H9 (cell line): Measurements from ENCODE around the gene STAT2. TPM values are rescaled to one million over a fixed set of nuclear protein-coding genes. Genes with fewer than 3 reads are reported as not detected.
A peak's percentile ranks its signal among the peaks of the same experiment; 100 is the strongest.

ENCODE experiments used
- DNase-seq: peaks from one replicate; pipeline ENCODE4 v3.0.0-alpha.2; 2017
- H2AFZ ChIP-seq: one replicate; pipeline ENCODE4 v1.6.1; 2013; ENCODE audit warnings: mild to moderate bottlenecking, low read length, control low read depth, moderate library complexity
- H2AK5ac ChIP-seq: 2 replicates; pipeline ENCODE4 v1.6.1; 2013; ENCODE audit warnings: low read length, control low read depth, mixed read lengths; ENCODE audit not compliant: insufficient read length
- H2BK120ac ChIP-seq: one replicate; pipeline ENCODE4 v1.6.1; 2013; ENCODE audit warnings: low read depth, mild to moderate bottlenecking, low read length, control low read depth, inconsistent platforms; ENCODE audit not compliant: poor library complexity, severe bottlenecking
- H2BK12ac ChIP-seq: 2 replicates; pipeline ENCODE4 v1.6.1; 2013; ENCODE audit warnings: low read length, control low read depth, mixed read lengths, low read depth; ENCODE audit not compliant: insufficient read length
- H2BK15ac ChIP-seq: 2 replicates; pipeline ENCODE4 v1.6.1; 2013; ENCODE audit warnings: low read depth, low read length, control low read depth
- H2BK20ac ChIP-seq: one replicate; pipeline ENCODE4 v1.6.1; 2013; ENCODE audit warnings: low read depth, mild to moderate bottlenecking, low read length, control low read depth, inconsistent platforms; ENCODE audit not compliant: poor library complexity, severe bottlenecking
- H2BK5ac ChIP-seq: 2 replicates; pipeline ENCODE4 v1.6.1; 2013; ENCODE audit warnings: low read length, control low read depth, mixed read lengths; ENCODE audit not compliant: insufficient read length
- H3K14ac ChIP-seq: 2 replicates; pipeline ENCODE4 v1.6.1; 2013; ENCODE audit warnings: low read length, control low read depth; ENCODE audit not compliant: insufficient read depth
- H3K18ac ChIP-seq: 2 replicates; pipeline ENCODE4 v1.6.1; 2013; ENCODE audit warnings: low read depth, mild to moderate bottlenecking, mixed read lengths, low read length, control low read depth; ENCODE audit not compliant: insufficient read length
- H3K23ac ChIP-seq: 2 replicates; pipeline ENCODE4 v1.6.1; 2013; ENCODE audit warnings: low read length, control low read depth, mixed read lengths, low read depth; ENCODE audit not compliant: insufficient read length
- H3K23me2 ChIP-seq: 2 replicates; pipeline ENCODE4 v1.6.1; 2013; ENCODE audit warnings: low read depth, mild to moderate bottlenecking, mixed read lengths, low read length, control low read depth; ENCODE audit not compliant: insufficient read length, poor library complexity, severe bottlenecking
- H3K27ac ChIP-seq: 2 replicates; pipeline ENCODE4 v1.5.1; 2013; ENCODE audit warnings: low read length, control low read depth, mixed read lengths, low read depth; ENCODE audit not compliant: insufficient read length
- H3K27me3 ChIP-seq: 2 replicates; pipeline ENCODE4 v1.6.1; 2013; ENCODE audit warnings: low read length, control low read depth, inconsistent platforms; ENCODE audit not compliant: insufficient read depth
- H3K4ac ChIP-seq: 2 replicates; pipeline ENCODE4 v1.6.1; 2013; ENCODE audit warnings: low read depth, mild to moderate bottlenecking, control low read depth, inconsistent platforms, low read length, moderate library complexity
- H3K4me1 ChIP-seq: 2 replicates; pipeline ENCODE4 v1.6.1; 2013; ENCODE audit warnings: low read length, control low read depth, inconsistent platforms; ENCODE audit not compliant: insufficient read depth
- H3K4me2 ChIP-seq: 2 replicates; pipeline ENCODE4 v1.6.1; 2013; ENCODE audit warnings: low read length, control low read depth, mixed read lengths; ENCODE audit not compliant: insufficient read length, insufficient read depth
- H3K56ac ChIP-seq: 2 replicates; pipeline ENCODE4 v1.6.1; 2013; ENCODE audit warnings: low read depth, mild to moderate bottlenecking, mixed read lengths, low read length, control low read depth; ENCODE audit not compliant: insufficient read length
- H3K79me1 ChIP-seq: 2 replicates; pipeline ENCODE4 v1.6.1; 2013; ENCODE audit warnings: low read depth, mild to moderate bottlenecking, moderate library complexity, low read length, control low read depth, inconsistent platforms; ENCODE audit not compliant: insufficient read depth, poor library complexity, severe bottlenecking
- H3K79me2 ChIP-seq: 2 replicates; pipeline ENCODE4 v1.6.1; 2013; ENCODE audit warnings: low read length, control low read depth, inconsistent platforms; ENCODE audit not compliant: insufficient read depth
- H3K9ac ChIP-seq: 2 replicates; pipeline ENCODE4 v1.6.1; 2013; ENCODE audit warnings: low read length, control low read depth, mixed read lengths; ENCODE audit not compliant: insufficient read length; ENCODE audit errors: extremely low read depth
- H3K9me3 ChIP-seq: one replicate; pipeline ENCODE4 v1.6.1; 2013; ENCODE audit warnings: low read depth, low read length, inconsistent platforms; ENCODE audit not compliant: control insufficient read depth
- H3T11ph ChIP-seq: one replicate; pipeline ENCODE4 v1.6.1; 2013; ENCODE audit warnings: mild to moderate bottlenecking, low read length, control low read depth, inconsistent platforms
- H4K20me1 ChIP-seq: one replicate; pipeline ENCODE4 v1.6.1; 2013; ENCODE audit not compliant: control insufficient read depth, insufficient read length, insufficient read depth
- H4K5ac ChIP-seq: 2 replicates; pipeline ENCODE4 v1.6.1; 2013; ENCODE audit warnings: low read depth, mild to moderate bottlenecking, mixed read lengths, low read length, control low read depth; ENCODE audit not compliant: insufficient read length
- H4K8ac ChIP-seq: replicated peaks from 2 replicates; pipeline ENCODE4 v1.6.1; 2013; ENCODE audit warnings: low read length, control low read depth, mixed read lengths, low read depth; ENCODE audit not compliant: insufficient read length
- H4K91ac ChIP-seq: 2 replicates; pipeline ENCODE4 v1.6.1; 2013; ENCODE audit warnings: low read depth, mild to moderate bottlenecking, moderate library complexity, mixed read lengths, low read length, control low read depth; ENCODE audit not compliant: insufficient read length
- H3K27ac Mint-ChIP-seq, 3 experiments: 2 replicates in 2 of 3; 3 replicates in 1 of 3; pipeline ENCODE4 v1.8.0; 2020 to 2021; ENCODE audit warnings: mixed read lengths in 3 of 3, mild to moderate bottlenecking in 1 of 3, moderate library complexity in 1 of 3
- H3K27me3 Mint-ChIP-seq: 2 replicates; pipeline ENCODE4 v1.8.0; 2021; ENCODE audit warnings: low read depth, mild to moderate bottlenecking, moderate library complexity, mixed read lengths
- H3K36me3 Mint-ChIP-seq, 3 experiments: 2 replicates in 2 of 3; 3 replicates in 1 of 3; pipeline ENCODE4 v1.8.0; 2020 to 2021; ENCODE audit warnings: low read depth in 3 of 3, mixed read lengths in 3 of 3; ENCODE audit not compliant: insufficient read depth in 1 of 3
- H3K4me1 Mint-ChIP-seq, 2 experiments: 2 replicates each; pipeline ENCODE4 v1.8.0; 2020; ENCODE audit warnings: mixed read lengths in 2 of 2
- H3K4me3 Mint-ChIP-seq, 2 experiments: 2 replicates in 1 of 2; 3 replicates in 1 of 2; pipeline ENCODE4 v1.8.0; 2020 to 2021; ENCODE audit warnings: mild to moderate bottlenecking in 2 of 2, mixed read lengths in 2 of 2, moderate library complexity in 1 of 2
- H3K9me3 Mint-ChIP-seq, 2 experiments: 2 replicates in 1 of 2; 3 replicates in 1 of 2; pipeline ENCODE4 v1.8.0; 2020; ENCODE audit warnings: mild to moderate bottlenecking in 2 of 2, mixed read lengths in 2 of 2, moderate library complexity in 1 of 2
- WGBS: extraction: QIAGEN DNeasy Blood & Tissue Kit; methylation state at CpG from one replicate; pipeline ENCODE4 v1.1.7; 2013; ENCODE audit warnings: missing lambda C conversion rate, low lambda C conversion rate, mixed read lengths; ENCODE audit not compliant: insufficient read length; ENCODE audit errors: extremely low coverage; 5-methylcytosine and 5-hydroxymethylcytosine counted together
- total RNA-seq: library from RNA; stranded (reverse); gene quantifications from 2 replicates; pipeline ENCODE4 v1.2.1, GENCODE V29; 2021
- TF ChIP-seq, protein P1 (sequence below): fragments of 200-600 bp; sonication (generic); conservative IDR thresholded peaks from 3 replicates; pipeline ENCODE4 v1.8.0; 2021; ENCODE audit warnings: antibody characterized with exemption, mild to moderate bottlenecking

The STAT2 gene
- total RNA-seq, 1 experiment from 2014 or later, result 47.8 TPM

DNA sequence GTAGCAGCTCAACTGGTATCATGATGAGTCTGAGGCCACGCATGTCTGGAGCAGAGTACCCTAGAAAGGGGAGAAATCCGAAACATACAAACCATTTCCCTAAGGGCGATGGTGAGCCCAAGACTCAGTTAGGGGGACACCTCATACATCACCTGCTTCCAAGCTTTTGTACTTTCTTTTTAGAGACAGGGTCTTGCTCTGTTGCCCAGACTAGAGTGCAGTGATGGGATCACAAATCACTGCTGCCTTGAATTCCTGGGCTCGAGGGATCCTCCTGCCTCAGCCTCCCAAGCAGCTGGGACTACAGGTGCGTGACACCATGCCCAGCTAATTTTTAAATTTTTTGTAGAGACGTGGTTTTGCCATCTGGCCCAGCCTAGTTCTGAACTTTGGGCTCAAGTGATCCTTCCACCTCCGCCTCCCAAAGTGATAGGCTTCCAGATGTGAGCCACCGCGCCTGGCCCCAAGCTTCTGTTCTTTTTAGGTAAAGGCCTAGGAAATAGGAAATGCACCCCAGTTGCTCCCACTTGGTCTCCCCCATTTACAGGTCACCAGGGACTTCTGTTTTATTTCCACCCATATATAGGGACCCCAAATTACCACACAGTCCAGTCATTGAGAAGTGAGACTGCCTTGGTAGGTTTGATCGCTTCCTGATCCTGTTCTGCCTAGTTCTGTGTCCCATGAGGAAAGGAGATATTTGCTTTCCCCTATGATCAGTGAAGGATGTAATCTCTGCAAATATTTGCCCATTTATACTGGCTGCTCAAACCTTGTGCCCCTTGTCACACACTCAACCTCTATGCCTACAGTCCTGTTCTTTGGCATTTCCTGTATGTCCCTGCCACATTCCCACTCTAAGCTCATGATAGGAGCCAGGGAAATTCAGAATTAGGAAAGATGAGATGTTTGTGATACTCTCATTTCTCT, 2.5 kb upstream of the STAT2 start, which contains the start of gene APOF:
Gene APOF (minus strand): TSS at position 728 of the 930 bp plus-strand sequence. CDS start 112 bp downstream, at position 616.
- no peaks in the 10 kb centered on the region for H3K27me3 ChIP-seq
- no peak within 1 kb of the TSS for H2BK120ac ChIP-seq
- H3K9ac ChIP-seq, result no peak within 1 kb of the TSS
- H2AFZ ChIP-seq, result no peak within 1 kb of the TSS
- H2BK12ac ChIP-seq, result no peak within 1 kb of the TSS
- no peaks in the 10 kb centered on the region for H3K4me1 ChIP-seq
- no peak within 1 kb of the TSS for H2BK20ac ChIP-seq
- no peak within 1 kb of the TSS for H3K14ac ChIP-seq
- peak within 1 kb of the TSS; percentile 92; a peak in 3 of 5 replicates for H3K4me3 Mint-ChIP-seq
- H3K27ac ChIP-seq, result no peak within 1 kb of the TSS
- H2BK15ac ChIP-seq, result no peak within 1 kb of the TSS
- no peaks in the 10 kb centered on the region for H3K36me3 Mint-ChIP-seq
- no peak within 1 kb of the TSS for H3K27ac Mint-ChIP-seq
- TF ChIP-seq, protein P1, sequence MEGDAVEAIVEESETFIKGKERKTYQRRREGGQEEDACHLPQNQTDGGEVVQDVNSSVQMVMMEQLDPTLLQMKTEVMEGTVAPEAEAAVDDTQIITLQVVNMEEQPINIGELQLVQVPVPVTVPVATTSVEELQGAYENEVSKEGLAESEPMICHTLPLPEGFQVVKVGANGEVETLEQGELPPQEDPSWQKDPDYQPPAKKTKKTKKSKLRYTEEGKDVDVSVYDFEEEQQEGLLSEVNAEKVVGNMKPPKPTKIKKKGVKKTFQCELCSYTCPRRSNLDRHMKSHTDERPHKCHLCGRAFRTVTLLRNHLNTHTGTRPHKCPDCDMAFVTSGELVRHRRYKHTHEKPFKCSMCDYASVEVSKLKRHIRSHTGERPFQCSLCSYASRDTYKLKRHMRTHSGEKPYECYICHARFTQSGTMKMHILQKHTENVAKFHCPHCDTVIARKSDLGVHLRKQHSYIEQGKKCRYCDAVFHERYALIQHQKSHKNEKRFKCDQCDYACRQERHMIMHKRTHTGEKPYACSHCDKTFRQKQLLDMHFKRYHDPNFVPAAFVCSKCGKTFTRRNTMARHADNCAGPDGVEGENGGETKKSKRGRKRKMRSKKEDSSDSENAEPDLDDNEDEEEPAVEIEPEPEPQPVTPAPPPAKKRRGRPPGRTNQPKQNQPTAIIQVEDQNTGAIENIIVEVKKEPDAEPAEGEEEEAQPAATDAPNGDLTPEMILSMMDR, result no peak
- no peak within 1 kb of the TSS for H3T11ph ChIP-seq
- peaks cover 10 to 12% of the 10 kb centered on the region in 2 experiments for H3K4me1 Mint-ChIP-seq
- H4K20me1 ChIP-seq, result no peaks in the 10 kb centered on the region
- DNase-seq, result no peak
- no peak within 1 kb of the TSS for H4K5ac ChIP-seq
- no peak within 1 kb of the TSS; the same call in 1 of the 2 replicates for H3K4ac ChIP-seq
- H3K79me1 ChIP-seq, result no peaks in the 10 kb centered on the region
- H4K8ac ChIP-seq, result no peak within 1 kb of the TSS
- H3K23me2 ChIP-seq, result no peaks in the 10 kb centered on the region
- no peaks in the 10 kb centered on the region for H3K9me3 Mint-ChIP-seq
- H3K18ac ChIP-seq, result no peak within 1 kb of the TSS
- H4K91ac ChIP-seq, result no peak within 1 kb of the TSS
- no peak within 1 kb of the TSS for H3K4me2 ChIP-seq
- H3K56ac ChIP-seq, result no peak within 1 kb of the TSS
- whole genome bisulfite sequencing, result no CpG with 5 or more reads among the region's 10 CpGs
- no peak within 1 kb of the TSS for H2AK5ac ChIP-seq
- no peaks in the 10 kb centered on the region for H3K9me3 ChIP-seq
- H3K27me3 Mint-ChIP-seq, result peaks cover 10% of the 10 kb centered on the region; the same call in 1 of the 2 replicates
- H2BK5ac ChIP-seq, result no peak within 1 kb of the TSS
- no peaks in the 10 kb centered on the region for H3K79me2 ChIP-seq
- H3K23ac ChIP-seq, result no peak within 1 kb of the TSS
